ENCODE data around the gene MAPK8IP1. TPM values are rescaled to one million over a fixed set of nuclear protein-coding genes. Genes with fewer than 3 reads are reported as not detected.

Gene MAPK8IP1
- total RNA-seq, 1 donor = 1.5 TPM

- Histone ChIP-seq H3K4me3 (ENCODE audit: low read length) (no peak overlapping the region), H3K27me3 (ENCODE audit: insufficient read depth, low read length) (peaks cover 13% of the 10 kb centered on the region), H3K4me1 (ENCODE audit: insufficient read depth, low read length) (peaks cover 53% of the 10 kb centered on the region)
Measured at GRCh38 chr11:45920531-45921477, 35.4 kb downstream of the MAPK8IP1 start.

GRCh38 chr11:45921561-45922424 is 36.3 kb downstream of the MAPK8IP1 start:
- H3K27me3 ChIP-seq (ENCODE audit: insufficient read depth, low read length) = peaks cover 13% of the 10 kb centered on the region
- peak overlapping the region; percentile 39 for H3K4me3 ChIP-seq (ENCODE audit: low read length)
- peaks cover 43% of the 10 kb centered on the region for H3K4me1 ChIP-seq (ENCODE audit: insufficient read depth, low read length)
- no peaks in the 10 kb centered on the region for H3K9me3 ChIP-seq (ENCODE audit: low read depth, low read length)

More at GRCh38 chr11:45920531-45921477, 35.4 kb downstream of the MAPK8IP1 start:
- H3K9me3 ChIP-seq (ENCODE audit: low read depth, low read length) = no peaks in the 10 kb centered on the region

- peaks cover 13% of the 10 kb centered on the region for H3K27me3 ChIP-seq (ENCODE audit: insufficient read depth, low read length)
- peak within 1 kb of the TSS; percentile 39 for H3K4me3 ChIP-seq (ENCODE audit: low read length)
- H3K9me3 ChIP-seq (ENCODE audit: low read depth, low read length) = no peaks in the 10 kb centered on the region
- peaks cover 37% of the 10 kb centered on the region for H3K4me1 ChIP-seq (ENCODE audit: insufficient read depth, low read length)
Measured at GRCh38 chr11:45922425-45923082, 37.1 kb downstream of the MAPK8IP1 start, which contains the start of gene LARGE2. TSS of gene LARGE2 (plus strand) at chr11:45922656. CDS start at chr11:45922883, 227 bp downstream.

GRCh38 chr11:45924036-45924915 is 38.8 kb downstream of the MAPK8IP1 start:
- Histone ChIP-seq H3K27me3 (ENCODE audit: insufficient read depth, low read length) (peaks cover 13% of the 10 kb centered on the region), H3K4me3 (ENCODE audit: low read length) (no peak overlapping the region), H3K4me1 (ENCODE audit: insufficient read depth, low read length) (peaks cover 37% of the 10 kb centered on the region), H3K9me3 (ENCODE audit: low read depth, low read length) (no peaks in the 10 kb centered on the region)

- H3K4me3 ChIP-seq (ENCODE audit: low read length) = no peak overlapping the region
- peaks cover 37% of the 10 kb centered on the region for H3K4me1 ChIP-seq (ENCODE audit: insufficient read depth, low read length)
- H3K27me3 ChIP-seq (ENCODE audit: insufficient read depth, low read length) = peaks cover 13% of the 10 kb centered on the region
Measured at GRCh38 chr11:45924927-45925326, 39.5 kb downstream of the MAPK8IP1 start.

GRCh38 chr11:45925550-45925949 is 40.1 kb downstream of the MAPK8IP1 start:
- H3K4me3 ChIP-seq (ENCODE audit: low read length) = no peak overlapping the region
- peaks cover 13% of the 10 kb centered on the region for H3K27me3 ChIP-seq (ENCODE audit: insufficient read depth, low read length)
- no peaks in the 10 kb centered on the region for H3K9me3 ChIP-seq (ENCODE audit: low read depth, low read length)
- H3K4me1 ChIP-seq (ENCODE audit: insufficient read depth, low read length) = peaks cover 43% of the 10 kb centered on the region

More at GRCh38 chr11:45924927-45925326, 39.5 kb downstream of the MAPK8IP1 start:
- H3K9me3 ChIP-seq (ENCODE audit: low read depth, low read length) = no peaks in the 10 kb centered on the region

- peaks cover 13% of the 10 kb centered on the region for H3K27me3 ChIP-seq (ENCODE audit: insufficient read depth, low read length)
- no peak overlapping the region for H3K4me3 ChIP-seq (ENCODE audit: low read length)
- H3K4me1 ChIP-seq (ENCODE audit: insufficient read depth, low read length) = peaks cover 47% of the 10 kb centered on the region
- H3K9me3 ChIP-seq (ENCODE audit: low read depth, low read length) = no peaks in the 10 kb centered on the region
Measured at GRCh38 chr11:45926001-45926401, 40.5 kb downstream of the MAPK8IP1 start.

GRCh38 chr11:45926536-45927331 is 41.3 kb downstream of the MAPK8IP1 start:
- Histone ChIP-seq H3K4me3 (ENCODE audit: low read length) (no peak overlapping the region), H3K27me3 (ENCODE audit: insufficient read depth, low read length) (peaks cover 9% of the 10 kb centered on the region), H3K4me1 (ENCODE audit: insufficient read depth, low read length) (peaks cover 52% of the 10 kb centered on the region), H3K9me3 (ENCODE audit: low read depth, low read length) (no peaks in the 10 kb centered on the region)

GRCh38 chr11:45927332-45927683 is 41.9 kb downstream of the MAPK8IP1 start:
- H3K4me3 ChIP-seq (ENCODE audit: low read length) = no peak overlapping the region
- H3K4me1 ChIP-seq (ENCODE audit: insufficient read depth, low read length) = peaks cover 52% of the 10 kb centered on the region
- no peaks in the 10 kb centered on the region for H3K9me3 ChIP-seq (ENCODE audit: low read depth, low read length)
- peaks cover 4% of the 10 kb centered on the region for H3K27me3 ChIP-seq (ENCODE audit: insufficient read depth, low read length)

GRCh38 chr11:45927684-45928413 is 42.4 kb downstream of the MAPK8IP1 start:
- Histone ChIP-seq H3K9me3 (ENCODE audit: low read depth, low read length) (no peaks in the 10 kb centered on the region), H3K4me1 (ENCODE audit: insufficient read depth, low read length) (peaks cover 51% of the 10 kb centered on the region), H3K27me3 (ENCODE audit: insufficient read depth, low read length) (peaks cover 4% of the 10 kb centered on the region), H3K4me3 (ENCODE audit: low read length) (no peak overlapping the region)

- H3K4me1 ChIP-seq (ENCODE audit: insufficient read depth, low read length) = peaks cover 53% of the 10 kb centered on the region
- H3K9me3 ChIP-seq (ENCODE audit: low read depth, low read length) = no peaks in the 10 kb centered on the region
- no peaks in the 10 kb centered on the region for H3K27me3 ChIP-seq (ENCODE audit: insufficient read depth, low read length)
- no peak overlapping the region for H3K4me3 ChIP-seq (ENCODE audit: low read length)
Measured at GRCh38 chr11:45928535-45929215, 43.2 kb downstream of the MAPK8IP1 start.

GRCh38 chr11:45929486-45930030 is 44.1 kb downstream of the MAPK8IP1 start:
- Histone ChIP-seq H3K4me3 (ENCODE audit: low read length) (peak overlapping the region; percentile 11), H3K4me1 (ENCODE audit: insufficient read depth, low read length) (peaks cover 62% of the 10 kb centered on the region)

More at GRCh38 chr11:45929486-45930030, 44.1 kb downstream of the MAPK8IP1 start:
- Histone ChIP-seq H3K9me3 (ENCODE audit: low read depth, low read length) (no peaks in the 10 kb centered on the region), H3K27me3 (ENCODE audit: insufficient read depth, low read length) (no peaks in the 10 kb centered on the region)
